ENCODE data around the gene SIK3. TPM values are rescaled to one million over a fixed set of nuclear protein-coding genes. Genes with fewer than 3 reads are reported as not detected.
"Not testable (repeated sequence)": the region's sequence is repeated elsewhere in the genome, so short reads cannot be mapped to it uniquely, and the experiment has no call there.

SIK3 gene
- total RNA-seq, 1 experiment from 2014 or later = 15.2 TPM

DNA sequence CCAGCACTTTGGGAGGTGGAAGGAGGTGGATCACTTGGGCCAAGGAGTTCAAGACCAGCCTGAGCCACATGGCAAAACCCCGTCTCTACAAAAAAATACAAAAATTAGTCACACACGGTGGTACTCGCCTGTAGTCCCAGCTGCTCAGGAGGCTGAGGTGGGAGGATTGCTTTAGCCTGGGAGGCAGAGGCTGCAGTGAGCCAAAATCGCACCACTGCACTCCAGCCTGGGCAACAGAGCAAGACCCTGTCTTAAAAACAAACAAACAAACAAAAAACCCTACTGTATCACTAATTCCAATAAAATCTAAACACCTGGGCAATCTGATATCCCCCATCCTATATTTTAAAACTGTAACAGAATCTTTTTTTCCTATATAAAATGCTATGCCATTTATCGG is 51.6 kb downstream of the SIK3 start:
- DNase-seq (ENCODE audit: low read depth) = not testable (repeated sequence)

DNA sequence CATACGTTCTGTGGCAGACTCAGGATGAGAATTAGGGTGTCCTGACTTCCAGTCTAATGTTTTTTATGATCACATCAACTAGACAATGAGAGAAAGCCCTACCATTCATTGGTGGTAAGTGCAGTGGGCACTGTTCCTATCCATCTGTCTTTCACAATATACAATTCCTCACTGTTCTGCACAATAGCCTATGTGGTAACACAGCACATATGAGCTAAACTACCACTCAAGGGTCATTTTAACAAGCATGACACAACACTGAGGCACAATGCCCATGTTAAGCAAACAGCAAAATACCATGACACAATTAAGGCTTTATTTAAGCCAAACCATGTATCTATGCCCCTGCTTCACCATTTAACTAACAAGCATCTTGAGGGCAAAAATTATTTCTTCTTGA is 52.3 kb downstream of the SIK3 start:
- DNase-seq (ENCODE audit: low read depth) = no peak

DNA sequence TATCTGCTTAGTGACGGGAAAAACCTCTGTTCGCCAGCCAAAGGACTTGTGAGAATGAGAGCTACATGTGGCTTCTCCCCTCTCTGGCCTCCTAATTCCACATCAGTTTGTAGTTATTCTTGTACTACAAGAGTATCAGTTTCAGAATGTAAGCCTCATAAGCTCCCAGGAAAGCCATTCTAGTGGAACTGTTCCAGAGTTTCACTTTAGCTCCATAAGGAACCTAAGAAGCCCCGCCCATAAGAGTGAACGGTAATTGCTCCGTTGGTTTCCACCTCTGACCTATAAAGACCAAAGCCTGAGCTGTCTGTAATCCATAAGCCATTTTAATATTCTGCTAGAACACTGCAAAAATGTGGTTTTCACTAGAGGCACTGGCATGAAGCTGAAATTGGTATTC is 53.0 kb downstream of the SIK3 start:
- no peak for DNase-seq (ENCODE audit: low read depth)

DNA sequence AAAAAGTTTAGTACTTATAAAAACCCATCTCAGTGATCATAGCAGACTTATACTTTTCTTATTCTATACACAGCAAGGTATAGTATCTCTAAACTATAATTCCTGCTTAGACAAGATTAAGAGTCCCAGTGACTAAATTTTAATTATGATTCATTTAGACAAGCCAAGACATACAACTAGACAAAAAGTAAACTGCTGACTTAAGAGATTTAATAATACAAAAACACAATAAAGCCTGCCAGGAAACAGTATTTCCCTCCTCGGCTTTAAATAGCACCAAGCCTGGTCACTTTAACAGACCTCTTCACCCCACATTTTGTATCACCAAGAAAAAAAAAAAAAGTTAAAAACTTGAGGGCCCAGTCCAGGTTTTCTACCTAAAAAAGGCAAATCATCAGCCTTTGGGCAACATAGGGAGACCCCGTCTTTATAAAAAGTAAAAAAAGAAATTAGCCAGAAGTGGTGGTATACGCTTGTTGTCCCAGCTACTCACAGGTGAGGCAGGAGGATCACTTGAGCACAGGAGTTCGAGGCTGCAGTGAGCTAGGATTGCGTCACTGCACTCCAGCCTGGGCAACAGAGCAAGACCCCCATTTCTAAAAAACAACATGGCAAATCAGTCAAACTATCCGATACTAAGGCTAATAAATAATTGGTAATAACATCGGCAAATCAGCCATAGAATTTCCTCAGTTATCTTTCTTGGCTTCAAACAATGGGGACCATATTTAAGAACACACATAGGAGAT is 53.8 kb downstream of the SIK3 start:
- no peak for DNase-seq (ENCODE audit: low read depth)

DNA sequence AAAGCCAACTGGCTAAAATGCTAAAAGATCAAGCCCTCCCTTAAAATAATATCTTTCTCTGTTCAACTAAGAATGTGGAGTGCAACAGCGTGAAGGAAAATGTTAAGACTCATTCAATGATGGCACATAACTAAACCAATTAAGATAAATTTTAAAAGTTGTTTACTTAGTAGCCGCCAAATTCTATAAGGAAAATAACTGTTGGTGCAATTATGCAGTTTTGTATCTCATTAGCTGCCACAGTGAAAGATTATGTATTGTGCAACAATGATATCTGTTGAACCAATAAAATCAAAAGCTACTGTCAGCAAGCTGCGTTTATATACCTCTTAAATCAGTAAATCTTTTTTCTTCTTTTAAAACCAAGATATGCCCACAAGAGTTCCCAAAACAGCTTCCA is 55.5 kb downstream of the SIK3 start:
- no peak for DNase-seq (ENCODE audit: low read depth)

DNA sequence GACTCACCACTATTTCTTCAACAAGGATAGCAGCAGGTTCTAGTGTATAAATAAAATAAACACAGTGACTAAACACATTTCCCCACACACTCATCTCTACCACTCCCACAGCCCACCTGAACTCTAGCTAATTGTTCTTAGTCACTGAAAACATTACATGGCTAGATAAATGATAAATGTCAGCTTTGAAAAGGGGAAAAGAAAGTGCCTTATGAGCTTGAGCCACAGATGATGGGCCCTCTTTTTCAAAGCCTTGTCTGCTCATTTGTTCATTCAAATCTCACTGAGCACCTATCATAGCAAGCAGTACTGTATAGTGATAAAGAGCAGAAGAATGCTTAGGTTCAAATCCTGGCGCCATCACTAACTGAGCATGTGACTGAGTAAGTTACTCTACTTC is 58.3 kb downstream of the SIK3 start:
- DNase-seq (ENCODE audit: low read depth) = peak; percentile 51

DNA sequence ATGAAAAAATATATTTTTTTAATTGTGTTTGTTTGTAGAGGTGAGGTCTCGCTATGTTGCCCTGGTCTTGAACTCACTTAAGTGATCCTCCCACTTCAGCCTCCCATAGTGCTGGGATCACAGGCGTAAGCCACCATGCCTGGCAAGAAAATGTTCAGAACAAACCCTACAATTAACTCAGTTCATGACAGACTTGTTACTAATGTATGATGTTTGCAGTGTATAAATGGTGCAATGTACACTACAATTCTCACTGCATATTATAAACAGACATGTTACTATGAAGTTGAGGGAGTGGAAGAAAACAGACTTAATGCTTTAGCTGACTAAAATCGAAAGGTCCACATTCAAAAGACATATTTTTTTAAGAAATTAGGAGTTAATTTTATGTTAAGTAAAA is 59.0 kb downstream of the SIK3 start:
- no peak for DNase-seq (ENCODE audit: low read depth)

DNA sequence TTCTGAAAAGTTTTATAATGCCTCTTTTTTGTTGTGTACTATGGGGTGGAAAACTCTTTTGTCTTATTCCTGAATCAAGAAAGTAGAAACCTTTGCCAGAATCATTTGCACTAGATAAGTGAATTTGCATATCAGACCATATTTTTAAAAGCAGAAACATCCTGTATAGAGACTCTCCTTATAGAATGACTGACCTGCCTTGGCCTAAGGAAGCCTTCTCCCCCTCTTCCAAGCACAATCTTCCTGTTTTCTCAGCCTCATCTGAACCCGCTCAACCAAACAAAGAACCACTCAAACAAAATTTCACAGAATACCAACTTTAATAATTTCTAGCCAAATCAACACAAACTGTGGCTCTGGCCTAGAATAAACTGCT is 60.3 kb downstream of the SIK3 start:
- no peak for DNase-seq (ENCODE audit: low read depth)

DNA sequence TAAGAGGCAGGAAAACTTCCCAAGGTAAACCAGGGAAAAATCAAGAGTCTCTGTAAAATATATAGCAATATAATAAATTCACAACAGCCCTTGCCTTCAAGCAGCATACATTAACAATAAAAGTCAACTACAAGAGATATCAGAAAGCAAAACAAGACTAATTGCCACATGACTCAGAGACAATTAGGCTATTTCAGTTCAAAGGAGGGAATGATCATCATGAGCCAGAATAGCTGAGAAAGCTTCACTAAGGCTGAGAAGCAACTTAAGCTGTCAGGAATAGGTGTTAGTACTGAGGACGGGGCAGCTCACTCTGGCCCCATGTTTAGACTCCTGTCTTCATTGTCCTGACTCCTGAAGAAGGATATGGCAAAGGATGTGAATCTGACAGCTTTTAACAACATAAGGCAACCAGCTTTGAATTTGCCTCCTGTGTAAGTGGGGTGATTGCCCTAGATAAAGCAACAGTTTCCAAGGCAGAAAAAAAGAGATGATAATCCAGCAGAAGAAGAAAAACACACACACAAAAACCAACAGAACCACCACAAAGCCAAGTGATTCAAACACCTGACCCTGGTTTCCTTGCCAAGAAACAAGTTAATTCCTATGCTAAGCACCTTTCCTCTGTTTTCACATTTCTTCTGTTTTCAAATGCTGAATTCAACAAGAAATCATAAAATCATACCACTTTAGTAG is 60.8 kb downstream of the SIK3 start:
- DNase-seq (ENCODE audit: low read depth) = no peak

DNA sequence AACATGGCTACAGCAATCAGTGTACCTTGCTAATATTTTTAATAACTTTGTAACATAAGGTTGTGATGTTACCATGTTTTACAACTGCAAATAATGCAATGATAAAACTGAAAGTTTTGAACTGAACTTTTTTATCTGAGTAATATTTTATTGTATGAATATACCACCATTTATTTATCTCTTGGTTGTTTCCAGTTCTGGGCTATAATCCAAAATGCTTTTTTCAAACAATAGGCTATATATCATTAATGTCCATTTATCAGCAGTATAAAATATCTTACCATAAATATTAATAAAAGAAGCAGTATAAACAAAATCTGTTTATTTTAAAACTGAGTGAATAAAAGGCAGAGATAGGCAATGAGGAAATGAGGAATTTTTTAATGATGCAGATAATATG is 63.3 kb downstream of the SIK3 start:
- DNase-seq (ENCODE audit: low read depth) = no peak

DNA sequence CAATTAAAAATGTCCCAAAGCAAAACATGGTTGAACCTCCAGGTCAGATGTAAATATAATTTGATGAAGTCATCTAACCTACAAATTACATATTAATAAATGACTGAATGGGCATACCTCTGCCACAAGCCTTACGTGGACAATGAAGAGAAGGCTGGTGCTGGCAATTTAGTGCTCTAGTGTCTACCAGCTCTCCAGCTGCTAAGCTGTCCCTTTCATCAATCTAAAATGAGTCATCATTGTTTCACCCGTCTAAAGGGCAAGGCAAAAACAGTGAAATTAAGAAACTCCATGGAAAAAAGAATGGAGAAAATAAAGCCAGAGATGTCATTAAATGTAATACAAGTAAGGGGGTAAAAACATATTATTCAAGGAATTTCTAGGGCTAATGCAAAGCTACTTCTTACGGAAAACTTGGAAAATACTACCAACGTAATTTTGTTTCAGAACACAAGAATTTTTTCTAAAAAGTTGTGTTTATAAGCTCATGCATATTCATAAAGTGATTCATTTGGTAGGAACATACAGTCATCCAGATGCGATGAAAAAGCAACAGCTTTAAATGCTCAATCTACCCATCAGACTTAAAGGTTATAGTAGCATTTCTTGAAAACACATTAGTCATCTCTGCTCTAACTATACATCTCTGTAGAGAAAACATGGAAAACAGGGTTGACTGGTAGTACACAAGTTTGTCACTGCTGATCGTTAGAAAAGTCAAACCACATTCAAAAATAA is 71.5 kb downstream of the SIK3 start:
- DNase-seq (ENCODE audit: low read depth) = peak; percentile 58

DNA sequence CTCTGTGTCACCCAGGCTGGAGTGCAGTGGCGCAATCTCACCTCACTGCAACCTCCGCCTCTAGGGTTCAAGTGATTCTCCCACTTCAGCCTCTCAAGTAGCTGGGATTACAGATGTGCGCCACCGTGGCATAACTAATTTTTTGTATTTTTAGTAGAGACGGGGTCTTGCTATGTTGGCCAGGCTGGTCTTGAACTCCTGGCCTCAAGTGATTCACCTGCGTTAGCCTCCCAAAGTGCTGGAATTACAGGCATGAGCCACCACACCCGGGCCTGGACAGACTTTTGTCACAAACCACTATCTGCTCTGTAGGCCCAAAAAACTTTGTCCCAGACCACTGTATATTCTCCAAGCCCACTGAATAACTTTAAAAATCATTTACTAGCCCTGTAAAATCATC is 74.5 kb downstream of the SIK3 start:
- not testable (repeated sequence) for DNase-seq (ENCODE audit: low read depth)

DNA sequence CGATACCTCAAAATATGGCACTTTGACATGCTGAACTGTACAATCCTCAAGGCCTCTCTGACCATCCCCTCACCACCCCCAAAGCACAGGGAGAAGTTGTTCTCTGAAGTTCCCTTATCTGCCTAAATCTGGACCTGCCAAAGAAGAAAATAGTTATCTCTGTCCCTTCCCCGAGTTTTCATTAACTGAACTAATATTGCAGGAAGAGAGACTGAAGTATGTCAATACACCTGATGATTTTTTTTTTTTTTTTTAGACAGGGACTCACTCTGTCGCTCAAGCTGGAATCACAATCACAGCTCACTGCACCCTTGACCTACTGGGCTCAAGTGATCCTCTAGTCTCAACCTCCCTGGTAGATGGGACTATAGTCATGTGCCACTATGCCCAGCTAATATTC is 75.0 kb downstream of the SIK3 start:
- no peak for DNase-seq (ENCODE audit: low read depth)

DNA sequence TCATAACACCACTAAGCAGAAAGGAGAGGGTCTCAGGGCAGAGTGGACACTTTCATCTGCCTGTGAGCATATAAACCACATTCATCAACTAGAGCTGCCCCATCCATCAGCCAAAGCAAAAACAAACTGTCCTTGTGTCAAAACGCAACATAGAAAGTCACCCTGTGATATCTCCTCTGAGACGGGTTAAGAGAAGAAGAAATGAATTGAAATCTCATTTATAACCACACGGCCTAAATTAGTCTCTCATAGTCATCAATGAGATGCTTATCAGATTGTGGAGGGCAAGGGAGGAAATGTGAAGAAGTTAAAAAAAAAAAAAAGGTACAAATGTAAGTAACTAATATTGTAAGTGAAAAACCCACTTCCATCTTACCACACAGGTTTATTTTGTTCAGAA is 75.7 kb downstream of the SIK3 start:
- DNase-seq (ENCODE audit: low read depth) = no peak

DNA sequence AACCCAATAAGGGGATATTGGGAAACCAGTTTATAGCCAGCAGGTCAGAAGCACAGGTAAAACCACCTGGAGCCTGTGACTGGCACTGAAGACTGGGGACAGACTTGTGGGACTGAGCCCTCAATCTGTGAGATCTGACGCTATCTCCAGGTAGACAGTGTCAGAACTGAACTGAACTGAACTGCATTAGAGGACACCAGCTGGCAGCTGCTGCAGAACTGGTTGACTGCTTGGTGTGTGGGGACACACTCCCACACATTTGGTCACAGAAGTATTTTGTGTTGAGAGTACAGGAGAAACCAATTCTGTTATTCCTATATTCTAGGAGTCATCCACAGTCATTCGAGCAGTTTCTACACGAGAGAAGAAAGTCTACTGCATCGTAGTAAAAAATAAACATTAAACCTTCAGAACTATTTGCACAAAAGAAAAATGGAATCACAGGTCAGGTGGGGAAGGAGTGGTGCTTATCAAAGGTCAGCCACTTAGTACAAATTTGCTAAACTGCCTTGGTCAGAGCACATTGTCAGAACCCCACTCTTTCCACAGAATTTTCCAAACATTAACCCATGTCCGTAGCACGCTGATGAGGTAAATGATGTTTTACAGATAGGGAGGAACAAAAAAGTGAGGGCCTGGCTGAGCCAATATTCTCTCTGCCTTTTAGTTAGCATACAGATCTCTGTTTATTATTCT is 77.2 kb downstream of the SIK3 start:
- no peak for DNase-seq (ENCODE audit: low read depth)

DNA sequence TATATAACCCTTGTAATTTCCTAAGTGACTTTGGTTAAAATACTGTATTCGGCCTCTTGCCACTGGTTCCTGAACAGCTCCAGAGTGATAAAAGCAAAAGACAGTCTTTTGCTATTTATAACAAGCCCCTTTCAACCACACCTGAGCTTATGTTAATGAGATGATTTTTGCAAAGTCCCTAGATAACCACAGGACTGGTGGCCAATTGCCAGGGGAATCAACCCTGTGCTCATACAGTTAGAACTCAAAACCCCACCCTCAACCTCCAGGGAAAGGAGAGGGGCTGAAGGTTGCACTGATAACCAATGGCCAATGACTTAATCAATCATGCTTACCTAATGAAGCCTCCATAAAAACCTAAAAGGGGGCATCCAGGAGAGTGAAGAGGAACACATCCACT is 77.9 kb downstream of the SIK3 start:
- DNase-seq (ENCODE audit: low read depth) = no peak

DNA sequence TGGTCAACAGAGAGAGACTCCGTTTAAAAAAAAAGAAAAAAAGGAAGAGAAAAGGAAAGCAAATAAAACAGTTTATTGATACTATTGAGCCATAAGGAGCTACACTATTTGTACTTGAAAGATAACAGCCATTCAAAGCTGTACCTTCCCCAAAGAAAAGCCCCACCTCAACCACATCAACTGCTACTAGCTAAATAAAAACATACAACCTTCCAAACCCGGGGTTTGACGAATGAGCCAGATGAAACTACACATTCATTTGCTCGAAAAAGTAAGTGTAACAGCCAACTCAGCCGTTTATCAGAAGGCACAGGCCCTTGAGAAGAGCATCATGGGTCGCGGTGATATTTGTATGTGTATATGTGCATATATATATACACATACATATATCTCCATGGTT is 78.4 kb downstream of the SIK3 start:
- no peak for DNase-seq (ENCODE audit: low read depth)

DNA sequence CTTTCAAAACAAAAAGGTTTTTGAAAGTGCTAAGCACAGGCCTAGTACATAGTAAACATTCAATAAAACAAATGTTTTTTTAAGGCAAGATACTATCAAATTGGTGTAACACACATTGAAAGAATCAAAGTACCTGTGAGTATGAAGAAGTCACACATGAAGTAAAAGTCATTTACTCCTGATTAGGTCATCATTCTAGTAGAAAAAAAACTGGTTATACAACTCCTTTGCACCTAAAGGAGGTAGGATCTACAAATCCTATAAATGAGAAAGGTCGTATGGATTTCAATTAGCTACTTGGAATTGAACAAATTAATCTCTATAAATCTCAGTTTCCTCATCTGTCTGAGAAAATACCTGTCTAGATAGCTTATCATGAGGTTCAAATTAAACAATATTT is 80.8 kb downstream of the SIK3 start:
- no peak for DNase-seq (ENCODE audit: low read depth)

DNA sequence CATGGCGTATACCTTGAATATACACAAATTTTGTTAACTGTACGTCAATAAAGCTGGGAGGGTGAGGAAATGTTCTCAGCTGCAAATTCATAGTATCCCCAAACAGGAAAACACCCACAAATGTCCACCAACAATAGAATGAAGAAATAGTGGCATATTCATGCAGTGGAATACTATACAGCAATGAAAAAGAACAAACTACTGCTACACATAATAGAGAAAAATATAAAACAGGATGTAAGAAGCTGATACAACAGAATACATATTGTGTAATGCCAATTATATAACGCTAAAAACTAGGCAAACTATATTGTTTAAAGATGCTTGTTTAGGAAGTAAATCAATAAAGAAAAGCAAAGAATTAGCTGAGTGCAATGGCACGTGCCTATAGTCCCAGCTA is 81.5 kb downstream of the SIK3 start:
- DNase-seq (ENCODE audit: low read depth) = no peak

DNA sequence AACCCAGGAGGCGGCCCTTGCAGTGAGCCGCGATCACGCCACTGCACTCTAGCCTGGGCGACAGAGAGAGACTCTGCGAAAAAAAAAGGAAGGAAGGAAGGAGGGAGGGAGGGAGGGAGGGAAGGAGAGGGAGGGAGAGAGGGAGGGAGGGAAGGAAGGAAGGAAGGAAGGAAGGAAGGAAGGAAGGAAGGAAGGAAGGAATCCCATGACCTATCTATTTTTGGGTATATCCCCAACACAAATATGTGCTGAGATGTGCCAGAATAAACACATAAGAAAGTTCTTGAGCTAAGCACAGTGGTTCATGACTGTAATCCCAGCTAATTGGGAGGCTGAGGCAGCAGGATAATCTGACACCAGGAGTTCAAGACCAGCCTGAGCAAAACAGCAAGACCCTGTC is 82.0 kb downstream of the SIK3 start:
- no peak for DNase-seq (ENCODE audit: low read depth)

DNA sequence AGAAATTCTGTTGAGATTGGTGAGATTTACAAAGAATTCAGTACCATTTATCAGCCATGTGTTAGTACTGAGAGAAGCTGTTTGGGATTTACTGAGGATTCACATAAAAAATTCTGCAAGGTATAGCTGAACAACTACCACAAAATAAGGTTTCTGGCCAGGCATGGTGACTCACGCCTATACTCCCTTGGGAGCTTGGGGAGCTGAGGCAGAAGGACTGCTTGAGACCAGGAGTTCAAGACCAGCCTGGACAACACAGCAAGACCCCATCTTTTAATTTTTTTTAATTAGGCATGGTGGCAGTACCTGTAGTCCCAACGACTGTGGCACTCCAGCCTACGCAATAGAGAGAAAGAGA is 86.7 kb downstream of the SIK3 start:
- DNase-seq (ENCODE audit: low read depth) = no peak
